DND-41 (cell line): Measurements from ENCODE around the gene CENPP.

Experiments used
- ATAC-seq: fragments of 200-7000 bp; cut with Tn5 transposase; 3 replicates; pipeline ENCODE4 v1.9.1; 2021; ENCODE audit warnings: low read depth; ENCODE audit not compliant: insufficient read depth
- DNase-seq: peaks from one replicate; pipeline ENCODE4 v3.0.0-alpha.2; 2020
- H2AFZ ChIP-seq: 2 replicates; pipeline ENCODE4 v1.6.0; 2012; ENCODE audit warnings: low read depth, low read length
- H3K27ac ChIP-seq: 2 replicates; pipeline ENCODE4 v1.5.1; 2012; ENCODE audit warnings: low read length, inconsistent platforms
- H3K27me3 ChIP-seq: fragments of 200-600 bp; sonication (generic); 2 replicates; pipeline ENCODE4 v1.6.0; 2012; ENCODE audit warnings: low read length, mild to moderate bottlenecking, inconsistent platforms; ENCODE audit not compliant: insufficient read depth, poor library complexity
- H3K36me3 ChIP-seq: 2 replicates; pipeline ENCODE4 v1.5.1; 2012; ENCODE audit warnings: low read length, inconsistent platforms; ENCODE audit not compliant: insufficient read depth
- H3K4me1 ChIP-seq: 2 replicates; pipeline ENCODE4 v1.5.1; 2012; ENCODE audit warnings: mild to moderate bottlenecking, low read length; ENCODE audit not compliant: insufficient read depth
- H3K4me2 ChIP-seq: 2 replicates; pipeline ENCODE4 v1.6.0; 2012; ENCODE audit warnings: mild to moderate bottlenecking, moderate library complexity, low read length, inconsistent platforms; ENCODE audit not compliant: insufficient read depth
- H3K4me3 ChIP-seq, 2 experiments: fragments of 200-600 bp in 1 of 2; shearing (Covaris generic) in 1 of 2; 2 replicates each; pipeline ENCODE4 v1.5.1; 2012 to 2016; ENCODE audit warnings: inconsistent platforms in 2 of 2, low read length in 2 of 2, mild to moderate bottlenecking in 2 of 2, low read depth in 1 of 2, moderate library complexity in 1 of 2
- H3K79me2 ChIP-seq: 2 replicates; pipeline ENCODE4 v1.6.0; 2012; ENCODE audit warnings: low read length, inconsistent platforms; ENCODE audit not compliant: insufficient read depth
- H3K9ac ChIP-seq: 2 replicates; pipeline ENCODE4 v1.6.0; 2012; ENCODE audit warnings: low read depth, mild to moderate bottlenecking, inconsistent platforms, low read length, moderate library complexity
- H3K9me3 ChIP-seq: 2 replicates; pipeline ENCODE4 v1.5.1; 2012; ENCODE audit warnings: low read length, moderate library complexity, mild to moderate bottlenecking, inconsistent platforms; ENCODE audit not compliant: insufficient read depth, severe bottlenecking
- H4K20me1 ChIP-seq: 2 replicates; pipeline ENCODE4 v1.6.0; 2012; ENCODE audit warnings: low read length; ENCODE audit not compliant: insufficient read depth
- EZH2 ChIP-seq: IDR thresholded peaks from 3 replicates; pipeline ENCODE4 v1.6.1; 2012; ENCODE audit warnings: borderline replicate concordance, low read depth, mild to moderate bottlenecking, moderate library complexity, low read length, inconsistent platforms; ENCODE audit not compliant: severe bottlenecking
- TF ChIP-seq, protein P1 (sequence below): IDR thresholded peaks from 2 replicates; pipeline ENCODE4 v1.5.1; 2012; ENCODE audit warnings: borderline replicate concordance, low read length, moderate library complexity, mild to moderate bottlenecking; ENCODE audit not compliant: poor library complexity, severe bottlenecking; ENCODE audit errors: extremely low read depth

Gene CENPP

GRCh38 chr9:92535940-92536850, 210.4 kb downstream of the CENPP start, which contains the start of gene ECM2:
Gene ECM2 (minus strand): TSS chr9:92535990. CDS start chr9:92522866, 13,124 bp downstream.
- H3K27ac ChIP-seq = no peak within 1 kb of the TSS
- DNase-seq = no peak

DNA sequence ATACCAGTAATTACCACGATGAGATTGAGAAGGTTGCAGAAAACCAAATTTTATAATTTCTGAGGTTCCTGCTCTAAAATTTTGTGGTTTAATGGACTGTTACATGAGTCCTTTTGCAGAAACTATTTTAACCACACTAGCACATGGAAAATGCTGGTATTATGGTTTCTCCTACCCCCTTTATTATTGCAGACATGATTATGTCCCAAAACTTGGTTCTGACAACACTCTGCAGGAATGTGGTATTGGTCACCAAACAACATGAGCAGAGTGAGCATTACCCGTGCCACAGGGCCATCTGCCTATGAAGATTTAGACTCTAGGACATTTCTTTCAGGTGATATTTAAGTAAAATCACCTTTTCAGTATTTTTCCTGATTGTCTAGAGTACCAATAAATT, 212.8 kb downstream of the CENPP start:
- no peaks in the 10 kb centered on the region for H3K36me3 ChIP-seq
- H3K4me3 ChIP-seq = no peak overlapping the region
- no peak overlapping the region for H3K4me2 ChIP-seq
- H3K27me3 ChIP-seq = no peaks in the 10 kb centered on the region
- H4K20me1 ChIP-seq = no peaks in the 10 kb centered on the region
- no peak overlapping the region for H3K27ac ChIP-seq
- H3K9me3 ChIP-seq = no peaks in the 10 kb centered on the region
- no peak overlapping the region for H3K9ac ChIP-seq
- TF ChIP-seq EZH2 = no peak
- TF ChIP-seq, protein P1, sequence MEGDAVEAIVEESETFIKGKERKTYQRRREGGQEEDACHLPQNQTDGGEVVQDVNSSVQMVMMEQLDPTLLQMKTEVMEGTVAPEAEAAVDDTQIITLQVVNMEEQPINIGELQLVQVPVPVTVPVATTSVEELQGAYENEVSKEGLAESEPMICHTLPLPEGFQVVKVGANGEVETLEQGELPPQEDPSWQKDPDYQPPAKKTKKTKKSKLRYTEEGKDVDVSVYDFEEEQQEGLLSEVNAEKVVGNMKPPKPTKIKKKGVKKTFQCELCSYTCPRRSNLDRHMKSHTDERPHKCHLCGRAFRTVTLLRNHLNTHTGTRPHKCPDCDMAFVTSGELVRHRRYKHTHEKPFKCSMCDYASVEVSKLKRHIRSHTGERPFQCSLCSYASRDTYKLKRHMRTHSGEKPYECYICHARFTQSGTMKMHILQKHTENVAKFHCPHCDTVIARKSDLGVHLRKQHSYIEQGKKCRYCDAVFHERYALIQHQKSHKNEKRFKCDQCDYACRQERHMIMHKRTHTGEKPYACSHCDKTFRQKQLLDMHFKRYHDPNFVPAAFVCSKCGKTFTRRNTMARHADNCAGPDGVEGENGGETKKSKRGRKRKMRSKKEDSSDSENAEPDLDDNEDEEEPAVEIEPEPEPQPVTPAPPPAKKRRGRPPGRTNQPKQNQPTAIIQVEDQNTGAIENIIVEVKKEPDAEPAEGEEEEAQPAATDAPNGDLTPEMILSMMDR = no peak
- H3K4me1 ChIP-seq = no peaks in the 10 kb centered on the region
- no peaks in the 10 kb centered on the region for H3K79me2 ChIP-seq
- no peak for ATAC-seq
- no peak for DNase-seq
- H2AFZ ChIP-seq = no peak overlapping the region

More at GRCh38 chr9:92535940-92536850, 210.4 kb downstream of the CENPP start, which contains the start of gene ECM2:
- no peak within 1 kb of the TSS for H2AFZ ChIP-seq
- no peaks in the 10 kb centered on the region for H3K9me3 ChIP-seq
- ATAC-seq = no peak
- no peaks in the 10 kb centered on the region for H3K79me2 ChIP-seq
- no peak within 1 kb of the TSS for H3K9ac ChIP-seq
- H3K4me3 ChIP-seq = no peak within 1 kb of the TSS
- H4K20me1 ChIP-seq = no peaks in the 10 kb centered on the region
- TF ChIP-seq, protein P1 = no peak
- no peak for TF ChIP-seq EZH2
- no peak within 1 kb of the TSS for H3K4me2 ChIP-seq
- no peaks in the 10 kb centered on the region for H3K27me3 ChIP-seq
- H3K36me3 ChIP-seq = no peaks in the 10 kb centered on the region
- no peaks in the 10 kb centered on the region for H3K4me1 ChIP-seq

DNA sequence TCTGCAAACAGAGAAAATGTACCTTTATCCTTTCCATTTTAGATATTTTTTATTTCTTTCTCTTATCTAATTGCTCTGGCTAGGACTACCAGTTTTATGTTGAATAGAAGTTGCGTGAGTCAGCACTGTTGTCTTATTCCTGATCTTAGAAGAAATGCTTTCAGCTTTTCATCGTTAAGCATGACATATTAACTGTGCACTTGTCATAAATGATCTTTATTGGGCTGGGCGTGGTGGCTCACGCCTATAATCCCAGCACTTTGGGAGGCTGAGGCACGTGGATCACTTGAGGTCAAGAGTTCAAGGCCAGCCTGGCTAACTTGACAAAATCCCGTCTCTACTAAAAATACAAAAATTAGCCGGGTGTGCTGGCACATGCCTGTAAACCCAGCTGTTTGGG, 218.2 kb downstream of the CENPP start:
- Histone ChIP-seq H3K9me3 (no peaks in the 10 kb centered on the region), H3K4me1 (no peaks in the 10 kb centered on the region), H3K4me2 (no peak overlapping the region), H3K9ac (no peak overlapping the region), H3K4me3 (no peak overlapping the region), H3K79me2 (no peaks in the 10 kb centered on the region), H3K27ac (no peak overlapping the region), H3K27me3 (no peaks in the 10 kb centered on the region), H3K36me3 (no peaks in the 10 kb centered on the region), H4K20me1 (no peaks in the 10 kb centered on the region), H2AFZ (no peak overlapping the region)
- ATAC-seq (no peak), DNase-seq (no peak)
- TF ChIP-seq EZH2 = no peak
- TF ChIP-seq, protein P1 = no peak
